CD14-positive monocyte (primary cell): Measurements from ENCODE around the gene CDH4. TPM values are rescaled to one million over a fixed set of nuclear protein-coding genes. Genes with fewer than 3 reads are reported as not detected.

Source experiments
- DNase-seq, 3 donors: peaks; one replicate each; pipeline ENCODE4 v3.0.0-alpha.2; 2011 to 2022
- H2AFZ ChIP-seq: 2 replicates; pipeline ENCODE4 v1.6.0; 2012; ENCODE audit warnings: mild to moderate bottlenecking, low read depth, low read length, inconsistent platforms; ENCODE audit not compliant: insufficient read depth, poor library complexity, severe bottlenecking
- H3K27ac ChIP-seq, 2 donors: 1 replicate in 1 of 2; 2 replicates in 1 of 2; pipeline ENCODE4 v1.5.1; 2012 to 2013; ENCODE audit warnings: low read length in 2 of 2, control low read depth in 1 of 2, inconsistent platforms in 1 of 2, low read depth in 1 of 2, mild to moderate bottlenecking in 1 of 2
- H3K27me3 ChIP-seq, 2 donors: one replicate each; pipeline versions ENCODE4 v1.6.0 to v1.6.1; 2011 to 2013; ENCODE audit warnings: low read length in 2 of 2; ENCODE audit not compliant: control insufficient read depth in 2 of 2, insufficient read depth in 2 of 2
- H3K36me3 ChIP-seq, 2 donors: replicated peaks in 1 of 2; 1 replicate in 1 of 2; 2 replicates in 1 of 2; pipeline versions ENCODE4 v1.5.1 to v1.6.1; 2012 to 2013; ENCODE audit warnings: low read length in 2 of 2, control low read depth in 1 of 2, inconsistent platforms in 1 of 2, mild to moderate bottlenecking in 1 of 2; ENCODE audit not compliant: insufficient read depth in 2 of 2, control insufficient read depth in 1 of 2
- H3K4me1 ChIP-seq, 2 donors: 1 replicate in 1 of 2; 2 replicates in 1 of 2; pipeline versions ENCODE4 v1.5.1 to v1.6.1; 2012 to 2013; ENCODE audit warnings: low read length in 2 of 2, control low read depth in 1 of 2, inconsistent platforms in 1 of 2, mild to moderate bottlenecking in 1 of 2, moderate library complexity in 1 of 2; ENCODE audit not compliant: insufficient read depth in 2 of 2, control insufficient read depth in 1 of 2
- H3K4me2 ChIP-seq: replicated peaks from 2 replicates; pipeline ENCODE3; 2012; ENCODE audit warnings: low read length, moderate library complexity, mild to moderate bottlenecking; ENCODE audit not compliant: poor library complexity, severe bottlenecking; ENCODE audit errors: extremely low read depth
- H3K4me3 ChIP-seq, 3 experiments: fragments of 200-600 bp in 1 of 3; sonication (generic) in 1 of 3; replicated peaks in 1 of 3; 1 replicate in 2 of 3; 2 replicates in 1 of 3; pipeline ENCODE4 v1.5.1; 2011 to 2013; ENCODE audit warnings: low read length in 3 of 3, mild to moderate bottlenecking in 3 of 3, control low read depth in 2 of 3, low read depth in 2 of 3, inconsistent platforms in 1 of 3, moderate library complexity in 1 of 3
- H3K79me2 ChIP-seq: 2 replicates; pipeline ENCODE4 v1.6.0; 2012; ENCODE audit warnings: mild to moderate bottlenecking, control low read depth, inconsistent platforms, low read length, moderate library complexity; ENCODE audit not compliant: insufficient read depth
- H3K9ac ChIP-seq: 2 replicates; pipeline ENCODE4 v1.6.0; 2017; ENCODE audit warnings: low read length, mild to moderate bottlenecking; ENCODE audit not compliant: insufficient read depth, poor library complexity, severe bottlenecking
- H3K9me3 ChIP-seq, 2 donors: replicated peaks in 1 of 2; 1 replicate in 1 of 2; 2 replicates in 1 of 2; pipeline versions ENCODE4 v1.5.1 to v1.6.1; 2012 to 2013; ENCODE audit warnings: low read length in 2 of 2, control low read depth in 1 of 2; ENCODE audit not compliant: control insufficient read depth in 1 of 2, insufficient read depth in 1 of 2
- H4K20me1 ChIP-seq: 2 replicates; pipeline ENCODE4 v1.6.0; 2012; ENCODE audit warnings: mild to moderate bottlenecking, low read length, control low read depth, moderate library complexity; ENCODE audit not compliant: insufficient read depth
- H3K27ac Mint-ChIP-seq, 7 donors: one replicate each; pipeline ENCODE4 v1.8.0; 2020; ENCODE audit warnings: mild to moderate bottlenecking in 7 of 7, mixed read lengths in 7 of 7, moderate library complexity in 6 of 7, inconsistent platforms in 2 of 7
- H3K27me3 Mint-ChIP-seq, 3 donors: one replicate each; pipeline ENCODE4 v1.8.0; 2021 to 2022; ENCODE audit warnings: low read depth in 3 of 3, mild to moderate bottlenecking in 3 of 3, mixed read lengths in 3 of 3, moderate library complexity in 3 of 3, inconsistent platforms in 1 of 3
- H3K36me3 Mint-ChIP-seq, 2 donors: one replicate each; pipeline ENCODE4 v1.8.0; 2020; ENCODE audit warnings: mixed read lengths in 2 of 2, inconsistent platforms in 1 of 2, mild to moderate bottlenecking in 1 of 2
- H3K4me1 Mint-ChIP-seq: one replicate; pipeline ENCODE4 v1.8.0; 2020; ENCODE audit warnings: mild to moderate bottlenecking, mixed read lengths
- H3K4me3 Mint-ChIP-seq, 2 donors: one replicate each; pipeline ENCODE4 v1.8.0; 2020; ENCODE audit warnings: mild to moderate bottlenecking in 2 of 2, mixed read lengths in 2 of 2, moderate library complexity in 1 of 2
- H3K9me3 Mint-ChIP-seq, 7 donors: one replicate each; pipeline ENCODE4 v1.8.0; 2020 to 2022; ENCODE audit warnings: mixed read lengths in 7 of 7, mild to moderate bottlenecking in 6 of 7, moderate library complexity in 6 of 7, inconsistent platforms in 2 of 7
- CTCF ChIP-seq: fragments of 200-600 bp; IDR thresholded peaks from one replicate; pipeline ENCODE4 v1.8.0; 2022; ENCODE audit warnings: antibody characterized with exemption, mild to moderate bottlenecking
- WGBS: methylation state at CpG from one replicate; pipeline ENCODE4 v1.1.5; 2013; ENCODE audit warnings: missing lambda C conversion rate; ENCODE audit not compliant: insufficient coverage; 5-methylcytosine and 5-hydroxymethylcytosine counted together
- intact Hi-C, 2 donors: fragments of 100-400 bp; cut with micrococcal nuclease; formaldehyde crosslinking; loops; one replicate each; pipeline versions ENCODE4 v1.15.0 to v1.15.1; 2023
- polyA plus RNA-seq, 3 donors: library from polyadenylated mRNA; depleted of rRNA in 1 of 3; unstranded in 2 of 3; stranded (reverse) in 1 of 3; fragments of 300-500 nt in 2 of 3; fragments of >200 nt in 1 of 3; fragmentation: Illumina TruSeq in 2 of 3; gene quantifications; 1 replicate in 2 of 3; 2 replicates in 1 of 3; pipeline ENCODE4 v1.2.3, GENCODE V29; 2012 to 2021

The CDH4 gene
- polyA plus RNA-seq, 3 donors, result not detected

- Histone ChIP-seq H3K9ac (no peak overlapping the region), H3K27me3 (no peaks in the 10 kb centered on the region), H3K36me3 (no peaks in the 10 kb centered on the region), H2AFZ (no peak overlapping the region), H3K4me3 (no peak overlapping the region), H3K79me2 (no peaks in the 10 kb centered on the region), H3K4me1 (no peaks in the 10 kb centered on the region), H3K4me2 (no peak overlapping the region), H3K27ac (no peak overlapping the region), H3K9me3 (peaks cover 0 to 72% of the 10 kb centered on the region in 2 donors), H4K20me1 (no peaks in the 10 kb centered on the region)
- Mint-ChIP-seq H3K9me3 (peaks cover 0 to 45% (median 34%) of the 10 kb centered on the region in 7 donors), H3K27ac (no peak overlapping the region), H3K4me1 (peaks cover 14% of the 10 kb centered on the region), H3K27me3 (peaks cover 2 to 9% (median 6%) of the 10 kb centered on the region in 3 donors), H3K36me3 (no peaks in the 10 kb centered on the region), H3K4me3 (no peak overlapping the region)
- DNase-seq, result no peak
- TF ChIP-seq CTCF, result no peak
- intact Hi-C loops, result no loop called here
- WGBS, result 91% methylated on average over 16 of the region's 21 CpGs
Observed at GRCh38 chr20:61349447-61350165, 97.5 kb downstream of the CDH4 start.

- H3K9me3 ChIP-seq, result peaks cover 0 to 74% of the 10 kb centered on the region in 2 donors
- no peak for TF ChIP-seq CTCF
- 80% methylated on average over 4 of the region's 14 CpGs for WGBS
- H3K9ac ChIP-seq, result no peak overlapping the region
- no peaks in the 10 kb centered on the region for H3K4me1 ChIP-seq
- H3K9me3 Mint-ChIP-seq, result peaks cover 0 to 48% (median 28%) of the 10 kb centered on the region in 7 donors
- H3K36me3 ChIP-seq, result no peaks in the 10 kb centered on the region
- peaks cover 14% of the 10 kb centered on the region for H3K4me1 Mint-ChIP-seq
- H3K27me3 Mint-ChIP-seq, result peaks cover 2 to 9% (median 6%) of the 10 kb centered on the region in 3 donors
- no peaks in the 10 kb centered on the region for H3K27me3 ChIP-seq
- H4K20me1 ChIP-seq, result no peaks in the 10 kb centered on the region
- no peaks in the 10 kb centered on the region for H3K36me3 Mint-ChIP-seq
- H3K27ac ChIP-seq, result no peak overlapping the region
- no peak overlapping the region for H3K4me3 ChIP-seq
- H3K4me2 ChIP-seq, result no peak overlapping the region
- no peak for DNase-seq
- intact Hi-C loops, result no loop called here
- no peaks in the 10 kb centered on the region for H3K79me2 ChIP-seq
- no peak overlapping the region for H3K27ac Mint-ChIP-seq
- no peak overlapping the region for H2AFZ ChIP-seq
- H3K4me3 Mint-ChIP-seq, result no peak overlapping the region
Observed at GRCh38 chr20:61350500-61351250, 98.6 kb downstream of the CDH4 start.
